WTC11 (cell line): ENCODE data around the gene TERC. TPM values are rescaled to one million over a fixed set of nuclear protein-coding genes. Genes with fewer than 3 reads are reported as not detected.

Experiments
- ARID4B ChIP-seq: sonication (generic); formaldehyde crosslinking; IDR thresholded peaks from 2 replicates; pipeline ENCODE4 v1.8.0; 2023; ENCODE audit warnings: missing genetic modification reagents, mild to moderate bottlenecking, borderline replicate concordance
- ATF1 ChIP-seq: sonication (generic); formaldehyde crosslinking; IDR thresholded peaks from 2 replicates; pipeline ENCODE4 v1.8.1; 2023; ENCODE audit warnings: mild to moderate bottlenecking, moderate library complexity, missing genetic modification reagents
- CBFB ChIP-seq: sonication (generic); formaldehyde crosslinking; IDR thresholded peaks from 2 replicates; pipeline ENCODE4 v1.8.1; 2022; ENCODE audit warnings: mild to moderate bottlenecking, low read depth, missing genetic modification reagents
- CDX4 ChIP-seq: fragments of 250-450 bp; sonication (Bioruptor Pico); IDR thresholded peaks from 2 replicates; pipeline ENCODE4 v1.9.0; 2021; ENCODE audit warnings: moderate library complexity, mild to moderate bottlenecking, inconsistent platforms, borderline replicate concordance
- CREM ChIP-seq: sonication (generic); formaldehyde crosslinking; IDR thresholded peaks from 2 replicates; pipeline ENCODE4 v1.8.1; 2022; ENCODE audit warnings: mild to moderate bottlenecking, missing genetic modification reagents, moderate library complexity
- CTCF ChIP-seq: fragments of 200-600 bp; IDR thresholded peaks from 2 replicates; pipeline ENCODE4 v1.8.0; 2022; ENCODE audit warnings: antibody characterized with exemption
- EMX1 ChIP-seq: fragments of 250-450 bp; sonication (Bioruptor Pico); IDR thresholded peaks from 2 replicates; pipeline ENCODE4 v1.8.0; 2021; ENCODE audit warnings: mild to moderate bottlenecking
- FOXJ3 ChIP-seq: sonication (generic); formaldehyde crosslinking; IDR thresholded peaks from 2 replicates; pipeline ENCODE4 v1.9.0; 2021; ENCODE audit warnings: missing genetic modification reagents, mild to moderate bottlenecking, borderline replicate concordance
- FOXP1 ChIP-seq: sonication (generic); formaldehyde crosslinking; IDR thresholded peaks from 2 replicates; pipeline ENCODE4 v1.8.0; 2022; ENCODE audit warnings: missing genetic modification reagents, mild to moderate bottlenecking, moderate library complexity, borderline replicate concordance
- FOXP4 ChIP-seq: sonication (generic); formaldehyde crosslinking; IDR thresholded peaks from 2 replicates; pipeline ENCODE4 v1.8.0; 2022; ENCODE audit warnings: mild to moderate bottlenecking, missing genetic modification reagents
- GRHL2 ChIP-seq: fragments of 250-450 bp; sonication (Bioruptor Pico); IDR thresholded peaks from 2 replicates; pipeline ENCODE4 v1.8.0; 2022; ENCODE audit warnings: mild to moderate bottlenecking, moderate library complexity; ENCODE audit not compliant: insufficient replicate concordance, severe bottlenecking
- HMGXB4 ChIP-seq: sonication (generic); formaldehyde crosslinking; IDR thresholded peaks from 2 replicates; pipeline ENCODE4 v1.8.1; 2023; ENCODE audit warnings: mild to moderate bottlenecking, moderate library complexity, missing genetic modification reagents
- JAZF1 ChIP-seq: fragments of 250-450 bp; sonication (Bioruptor Pico); IDR thresholded peaks from 2 replicates; pipeline ENCODE4 v1.9.0; 2021; ENCODE audit warnings: moderate library complexity, mild to moderate bottlenecking, inconsistent platforms
- MAX ChIP-seq: sonication (generic); formaldehyde crosslinking; IDR thresholded peaks from 2 replicates; pipeline ENCODE4 v1.8.0; 2022; ENCODE audit warnings: mild to moderate bottlenecking, missing genetic modification reagents
- MXD4 ChIP-seq: fragments of 250-450 bp; sonication (Bioruptor Pico); IDR thresholded peaks from 2 replicates; pipeline ENCODE4 v1.8.0; 2021; ENCODE audit warnings: mild to moderate bottlenecking, moderate library complexity, borderline replicate concordance
- RELA ChIP-seq: sonication (generic); formaldehyde crosslinking; IDR thresholded peaks from 2 replicates; pipeline ENCODE4 v1.8.1; 2022; ENCODE audit warnings: missing genetic modification reagents, mild to moderate bottlenecking, borderline replicate concordance
- SOX15 ChIP-seq: fragments of 250-450 bp; sonication (Bioruptor Pico); IDR thresholded peaks from 2 replicates; pipeline ENCODE4 v1.9.0; 2021; ENCODE audit warnings: mild to moderate bottlenecking
- STAT6 ChIP-seq: sonication (generic); formaldehyde crosslinking; conservative IDR thresholded peaks from 2 replicates; pipeline ENCODE4 v1.8.1; 2023; ENCODE audit warnings: mild to moderate bottlenecking, low read depth, missing genetic modification reagents, moderate library complexity
- ZNF121 ChIP-seq: sonication (generic); formaldehyde crosslinking; IDR thresholded peaks from 2 replicates; pipeline ENCODE4 v1.8.0; 2023; ENCODE audit warnings: missing genetic modification reagents
- ZNF281 ChIP-seq: sonication (generic); formaldehyde crosslinking; IDR thresholded peaks from 2 replicates; pipeline ENCODE4 v1.8.0; 2023; ENCODE audit warnings: mild to moderate bottlenecking, missing genetic modification reagents
- ZNF423 ChIP-seq: fragments of 250-450 bp; sonication (Bioruptor Pico); IDR thresholded peaks from 2 replicates; pipeline ENCODE4 v2.1.2; 2022; ENCODE audit warnings: mild to moderate bottlenecking, moderate library complexity
- total RNA-seq: library from RNA; stranded (reverse); gene quantifications from 3 replicates; pipeline ENCODE4 v1.2.3, GENCODE V29; 2021

The TERC gene
- total RNA-seq, 1 experiment from 2014 or later, result 34.3 TPM

- TF ChIP-seq ZNF121 (CRISPR knock-in tag) (no peak), SOX15 (CRISPR knock-in tag) (no peak), CTCF (no peak), GRHL2 (CRISPR knock-in tag) (no peak), ARID4B (no peak; the same call in 1 of the 2 replicates), JAZF1 (CRISPR knock-in tag) (no peak), FOXP1 (CRISPR knock-in tag) (no peak), HMGXB4 (CRISPR knock-in tag) (no peak), MXD4 (no peak), RELA (CRISPR knock-in tag) (no peak), CDX4 (CRISPR knock-in tag) (no peak), ZNF281 (CRISPR knock-in tag) (no peak), CBFB (CRISPR knock-in tag) (no peak), STAT6 (CRISPR knock-in tag) (no peak), CREM (CRISPR knock-in tag) (no peak), FOXJ3 (no peak), EMX1 (peak; percentile 81), MAX (CRISPR knock-in tag) (no peak), FOXP4 (CRISPR knock-in tag) (0 out of 2 replicates have a peak, but pooled peaks have one; percentile 7), ATF1 (CRISPR knock-in tag) (no peak), ZNF423 (CRISPR knock-in tag) (no peak)
These were observed at the start of gene TERC (continued) for GRCh38 chr3:169764882-169765612.
